ENCODE data around the gene LRRC52.

LRRC52 gene

GRCh38 chr1:165539306-165539705 lies 4.5 kb upstream of the LRRC52 start:
- DNase-seq = no peak

DNA sequence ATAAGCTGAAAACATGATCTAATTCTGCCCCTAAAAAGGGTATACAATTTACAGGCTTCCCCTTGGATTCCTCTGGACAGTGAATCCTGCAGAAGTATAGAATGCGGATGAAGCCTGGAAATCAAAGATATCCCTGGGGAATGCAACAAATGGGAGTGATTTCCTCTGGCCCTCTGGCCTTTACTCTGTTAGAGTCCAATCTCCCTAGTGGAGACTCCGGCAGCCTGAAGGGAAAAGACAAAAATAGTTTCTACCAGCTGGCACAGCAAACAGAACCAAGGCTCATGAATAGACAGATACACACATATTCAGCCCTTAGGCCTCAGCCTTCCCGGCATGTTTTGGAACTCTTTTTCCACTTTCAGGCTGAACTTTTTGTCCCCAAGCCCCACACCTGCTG lies 3.9 kb upstream of the LRRC52 start:
- no peak for DNase-seq

GRCh38 chr1:165542015-165542631 lies 1.7 kb upstream of the LRRC52 start:
- DNase-seq = no peak

DNA sequence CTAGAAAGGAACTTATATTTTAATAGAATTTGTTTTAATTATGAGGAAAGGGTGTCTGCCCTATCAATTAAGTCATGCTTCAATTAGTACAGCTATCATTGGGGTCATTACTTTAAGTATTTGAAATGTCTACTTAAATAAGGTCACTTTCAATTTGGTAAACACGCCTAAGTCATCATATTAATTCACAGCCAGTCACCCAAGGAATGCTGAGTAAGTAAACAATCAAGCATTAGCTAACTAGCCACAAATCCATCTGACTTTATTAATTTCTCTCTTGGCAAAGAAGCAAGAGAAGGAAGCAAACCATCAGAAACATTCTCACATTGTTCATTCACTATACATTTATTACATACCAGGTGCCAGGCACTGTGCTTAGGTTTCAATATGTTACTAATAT lies 1.2 kb upstream of the LRRC52 start:
- DNase-seq = no peak

DNA sequence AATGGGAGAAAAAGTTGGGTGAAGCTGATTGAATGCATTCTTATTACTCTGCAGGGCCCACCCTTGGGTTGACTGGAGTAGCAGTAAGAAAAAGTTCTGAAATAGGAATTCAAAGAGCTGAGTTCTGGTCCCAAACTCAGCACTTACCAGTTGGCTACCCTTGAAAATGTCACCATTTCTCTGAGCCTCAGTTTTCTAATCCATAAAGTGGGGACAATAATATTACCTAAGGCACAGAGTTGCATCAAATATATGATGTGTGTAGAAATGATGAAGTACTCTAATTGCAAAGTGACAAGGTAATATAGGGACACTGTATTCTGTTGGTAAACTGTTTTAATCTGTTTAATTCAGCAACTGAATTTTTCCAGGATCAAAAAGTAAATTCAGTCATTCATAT lies 1.2 kb downstream of the LRRC52 start:
- DNase-seq = no peak

GRCh38 chr1:165545974-165546373 lies 2.2 kb downstream of the LRRC52 start:
- no peak for DNase-seq

DNA sequence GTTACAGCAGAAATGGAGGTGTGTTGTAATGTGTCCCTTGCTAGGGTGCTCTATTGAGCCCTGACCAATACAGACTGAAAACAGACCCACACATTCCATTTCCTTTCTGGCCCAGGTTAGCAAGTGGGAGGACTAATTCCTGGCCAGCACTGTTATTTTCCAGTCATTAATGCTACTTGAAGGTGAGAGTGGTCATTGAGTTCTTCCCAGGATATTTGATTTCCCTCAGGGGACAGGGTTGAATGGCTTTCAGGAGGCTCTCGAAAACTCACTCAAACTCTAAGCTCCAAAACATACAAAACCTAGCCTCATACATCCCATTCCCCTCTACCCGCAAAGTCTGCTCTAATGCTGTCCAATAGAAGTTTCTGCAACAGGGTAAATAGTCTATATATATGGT lies 6.2 kb downstream of the LRRC52 start:
- no peak for DNase-seq

- no peak for DNase-seq
Measured at GRCh38 chr1:165551469-165551868, 7.7 kb downstream of the LRRC52 start.

GRCh38 chr1:165560883-165561656 lies 17.3 kb downstream of the LRRC52 start:
- no peak for DNase-seq

DNA sequence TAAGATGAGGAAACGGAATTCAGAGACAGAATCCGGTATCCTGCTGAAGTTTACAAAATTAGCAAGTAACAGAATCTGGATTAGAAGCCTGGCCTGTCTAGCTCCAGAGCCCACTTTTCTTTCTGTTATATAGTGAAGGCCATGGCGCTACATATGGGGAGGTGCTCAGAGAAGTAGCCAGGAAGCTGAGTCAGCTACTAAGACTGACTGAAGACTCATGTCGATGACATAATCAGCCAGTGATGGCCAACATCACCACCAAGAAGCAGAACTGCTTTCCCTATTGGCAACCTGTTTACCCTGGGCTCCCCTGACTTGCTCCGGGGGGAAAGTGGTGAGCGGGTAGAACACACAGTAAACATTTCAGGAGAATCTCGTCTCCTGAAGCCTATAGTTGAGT lies 18.8 kb downstream of the LRRC52 start:
- DNase-seq = no peak

DNA sequence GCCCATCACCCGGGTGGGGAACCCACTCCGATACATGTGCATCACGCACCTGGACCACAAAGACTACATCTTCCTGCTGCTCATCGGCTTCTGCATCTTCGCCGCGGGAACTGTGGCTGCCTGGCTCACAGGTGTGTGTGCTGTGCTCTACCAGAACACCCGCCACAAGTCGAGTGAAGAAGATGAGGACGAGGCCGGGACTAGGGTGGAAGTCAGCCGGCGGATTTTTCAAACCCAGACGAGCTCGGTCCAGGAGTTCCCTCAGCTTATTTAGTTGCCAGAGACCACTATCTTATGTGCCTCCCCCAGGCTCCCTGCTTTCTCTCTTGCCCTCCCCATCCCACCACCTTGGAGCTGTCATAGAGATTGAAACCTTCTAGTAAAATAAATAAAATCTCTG lies 19.8 kb downstream of the LRRC52 start:
- no peak for DNase-seq

- DNase-seq = no peak
Measured at GRCh38 chr1:165564561-165564960, 20.8 kb downstream of the LRRC52 start.

- DNase-seq = no peak
Measured at GRCh38 chr1:165565751-165566490, 22.1 kb downstream of the LRRC52 start.

GRCh38 chr1:165570078-165570477 lies 26.3 kb downstream of the LRRC52 start:
- DNase-seq = no peak

DNA sequence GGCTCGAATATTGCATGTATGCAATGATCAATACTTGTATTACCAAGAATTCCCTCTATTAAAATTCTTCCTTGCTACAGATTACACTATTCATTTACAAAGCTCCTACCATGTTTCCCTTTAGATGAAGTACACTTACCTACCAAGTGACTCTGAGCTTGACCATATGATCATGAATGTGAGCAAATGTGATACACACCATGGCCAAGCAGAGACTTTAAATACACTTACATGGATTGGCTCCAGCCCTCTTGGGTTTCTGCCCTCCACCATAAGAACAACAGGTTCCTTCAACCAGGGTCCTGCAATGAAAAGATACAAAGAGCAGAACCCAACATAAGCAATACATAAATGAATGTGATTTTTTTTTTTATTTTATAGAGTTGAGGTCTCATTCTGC lies 30.0 kb downstream of the LRRC52 start:
- DNase-seq = no peak

DNA sequence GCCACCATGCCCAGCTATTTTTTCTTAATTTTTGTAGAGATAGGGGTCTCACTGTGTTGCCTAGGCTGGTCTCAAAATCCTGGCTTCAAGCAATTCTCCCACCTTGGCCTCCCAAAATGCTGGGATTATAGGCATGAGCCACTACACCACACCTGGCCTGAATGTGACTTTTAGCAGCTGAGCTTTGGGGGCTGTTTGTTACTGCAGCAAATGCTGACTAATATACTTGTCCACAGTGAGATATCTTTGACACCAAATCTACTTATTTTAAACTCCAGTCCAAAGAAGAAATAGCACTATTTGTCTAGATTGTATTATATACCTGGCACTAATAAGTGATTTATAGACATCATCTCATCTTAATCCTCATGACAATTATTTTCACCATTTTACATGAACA lies 30.5 kb downstream of the LRRC52 start:
- no peak for DNase-seq

GRCh38 chr1:165575468-165576099 lies 31.8 kb downstream of the LRRC52 start:
- DNase-seq = no peak

DNA sequence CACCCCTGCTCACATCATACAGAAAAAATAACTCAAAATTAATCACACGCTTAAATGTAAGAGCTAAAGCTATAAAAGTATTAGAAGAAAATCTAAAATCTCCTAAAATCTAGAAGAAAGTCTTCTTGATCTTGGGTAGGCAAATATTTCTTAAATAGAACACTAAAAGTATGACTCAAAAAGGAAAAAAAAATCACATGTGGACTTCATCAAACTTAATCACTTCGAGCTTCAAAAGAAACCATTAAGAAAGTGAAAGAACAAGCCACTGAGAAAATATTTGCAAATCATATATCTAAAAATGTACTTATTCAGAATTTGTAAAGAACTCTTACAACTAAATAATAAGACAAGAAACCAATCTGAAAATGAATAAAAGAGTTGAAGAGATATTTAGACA lies 32.7 kb downstream of the LRRC52 start:
- DNase-seq = no peak

DNA sequence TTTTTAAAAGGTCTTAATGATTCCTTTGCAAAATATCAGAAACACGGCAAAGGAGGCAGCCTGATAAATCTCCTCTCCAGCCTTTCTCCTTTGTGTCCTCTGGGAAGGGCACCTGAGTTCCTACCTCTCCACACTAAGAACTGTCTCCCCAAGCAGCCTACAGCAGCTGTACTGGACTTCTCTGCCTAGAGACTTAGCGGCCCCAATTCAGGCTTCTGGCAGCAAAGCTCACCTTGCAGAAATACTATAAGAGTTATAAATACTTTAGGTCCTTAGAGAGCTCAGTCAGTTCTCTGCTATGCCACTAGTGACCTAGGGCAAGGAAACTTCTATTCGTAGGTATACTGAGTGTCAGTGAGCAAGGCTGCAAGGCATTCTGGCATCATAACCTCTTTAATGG lies 33.9 kb downstream of the LRRC52 start:
- DNase-seq = no peak

DNA sequence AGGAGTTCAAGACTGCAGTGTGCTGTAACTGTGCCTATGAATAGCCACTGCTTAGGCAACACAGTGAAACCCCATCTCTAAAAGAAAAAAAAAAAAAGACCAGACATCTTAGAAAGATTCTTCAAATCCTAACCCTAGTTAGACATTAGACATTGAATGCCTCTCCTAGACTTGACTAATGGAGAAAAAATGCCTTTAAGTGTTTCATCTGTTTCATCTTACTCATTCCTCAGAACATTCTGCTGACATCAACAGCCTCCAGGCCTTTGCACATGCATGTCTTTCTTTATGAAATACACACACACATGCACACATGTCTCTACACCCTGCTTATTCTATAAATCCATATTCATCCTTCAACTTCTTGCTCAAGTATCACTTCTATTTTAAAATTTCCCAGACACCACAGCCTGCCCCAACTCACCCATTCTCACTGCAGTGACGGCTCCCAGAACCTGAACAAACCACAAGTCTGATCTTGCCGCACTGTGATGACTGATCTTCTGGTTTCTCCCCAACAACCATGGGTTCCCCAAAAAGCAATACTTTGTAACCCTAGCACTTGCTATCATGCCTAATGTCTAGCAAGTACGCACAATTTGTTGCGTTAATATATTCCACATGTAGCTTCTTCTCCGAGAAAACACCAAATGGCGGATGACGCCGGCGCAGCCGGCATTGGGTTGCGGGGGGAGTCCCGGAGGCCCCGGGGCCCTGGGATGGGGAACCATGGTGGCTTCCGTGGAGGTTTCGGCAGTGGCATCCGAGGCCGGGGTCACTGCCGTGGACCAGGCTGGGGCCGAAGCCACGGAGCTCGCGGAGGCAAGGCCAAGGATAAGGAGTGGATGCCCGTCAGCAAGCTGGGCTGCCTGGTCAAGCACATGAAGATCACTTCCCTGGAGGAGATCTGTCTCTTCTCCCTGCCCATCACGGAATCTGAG lies 37.4 kb downstream of the LRRC52 start:
- DNase-seq = no peak

GRCh38 chr1:165581926-165582325 lies 38.1 kb downstream of the LRRC52 start:
- DNase-seq = no peak

GRCh38 chr1:165586398-165586797 lies 42.6 kb downstream of the LRRC52 start:
- DNase-seq = no peak
